HepG2 (cell line): Measurements from ENCODE around the gene MAB21L4. TPM values are rescaled to one million over a fixed set of nuclear protein-coding genes. Genes with fewer than 3 reads are reported as not detected.

Source experiments
- DNMT1 ChIP-seq: sonication (generic); formaldehyde crosslinking; IDR thresholded peaks from 2 replicates; pipeline ENCODE4 v1.5.1; 2020; ENCODE audit warnings: mild to moderate bottlenecking, missing genetic modification reagents
- GABPB1 ChIP-seq: IDR thresholded peaks from 2 replicates; pipeline ENCODE4 v1.6.1; 2016; ENCODE audit warnings: mild to moderate bottlenecking, missing genetic modification reagents, moderate library complexity, missing compliant biosample characterization
- GPN1 ChIP-seq: sonication (generic); formaldehyde crosslinking; IDR thresholded peaks from 2 replicates; pipeline ENCODE4 v1.5.1; 2020; ENCODE audit warnings: missing genetic modification reagents, borderline replicate concordance
- HNRNPL ChIP-seq: fragments of 200-400 bp; formaldehyde crosslinking; IDR thresholded peaks from 2 replicates; pipeline ENCODE4 v1.6.1; 2017; ENCODE audit warnings: mild to moderate bottlenecking, low read depth, low read length
- HOXA3 ChIP-seq: sonication (generic); formaldehyde crosslinking; IDR thresholded peaks from 2 replicates; pipeline ENCODE4 v1.5.0; 2020; ENCODE audit warnings: missing genetic modification reagents
- JUN ChIP-seq: sonication (generic); formaldehyde crosslinking; IDR thresholded peaks from 2 replicates; pipeline ENCODE4 v1.4.0; 2020; ENCODE audit warnings: mild to moderate bottlenecking, missing genetic modification reagents
- KLF15 ChIP-seq: sonication (generic); formaldehyde crosslinking; IDR thresholded peaks from 2 replicates; pipeline ENCODE4 v1.8.1; 2023; ENCODE audit warnings: borderline replicate concordance, mild to moderate bottlenecking, inconsistent platforms, missing genetic modification reagents, mixed read lengths
- MYPOP ChIP-seq: sonication (generic); formaldehyde crosslinking; IDR thresholded peaks from 2 replicates; pipeline ENCODE4 v1.8.1; 2023; ENCODE audit warnings: mild to moderate bottlenecking, moderate library complexity, missing genetic modification reagents
- MZF1 ChIP-seq: sonication (generic); formaldehyde crosslinking; IDR thresholded peaks from 2 replicates; pipeline ENCODE4 v1.8.1; 2023; ENCODE audit warnings: mild to moderate bottlenecking, missing genetic modification reagents, borderline replicate concordance
- RAD51 ChIP-seq: fragments of 450-650 bp; IDR thresholded peaks from 2 replicates; pipeline ENCODE4 v1.6.1; 2016; ENCODE audit warnings: borderline replicate concordance
- SPEN ChIP-seq: sonication (generic); formaldehyde crosslinking; IDR thresholded peaks from 2 replicates; pipeline ENCODE4 v1.5.1; 2020; ENCODE audit warnings: low read depth, mild to moderate bottlenecking, missing genetic modification reagents
- TERF1 ChIP-seq: sonication (generic); formaldehyde crosslinking; IDR thresholded peaks from 2 replicates; pipeline ENCODE4 v1.8.0; 2022; ENCODE audit warnings: mild to moderate bottlenecking, missing genetic modification reagents, moderate library complexity
- THRA ChIP-seq: sonication (generic); formaldehyde crosslinking; IDR thresholded peaks from 2 replicates; pipeline ENCODE4 v1.4.0; 2020; ENCODE audit warnings: missing genetic modification reagents, borderline replicate concordance
- ZBTB2 ChIP-seq: sonication (generic); formaldehyde crosslinking; IDR thresholded peaks from 2 replicates; pipeline ENCODE4 v1.8.0; 2022; ENCODE audit warnings: low read depth, missing genetic modification reagents
- ZFP36L2 ChIP-seq: sonication (generic); formaldehyde crosslinking; IDR thresholded peaks from 2 replicates; pipeline ENCODE4 v1.4.0; 2020; ENCODE audit warnings: missing genetic modification reagents
- ZNF333 ChIP-seq: sonication (generic); formaldehyde crosslinking; IDR thresholded peaks from 2 replicates; pipeline ENCODE4 v1.4.0; 2020; ENCODE audit warnings: mild to moderate bottlenecking, missing genetic modification reagents, borderline replicate concordance
- ZNF550 ChIP-seq: sonication (generic); formaldehyde crosslinking; IDR thresholded peaks from 2 replicates; pipeline ENCODE4 v1.4.0; 2020; ENCODE audit warnings: mild to moderate bottlenecking, missing genetic modification reagents, borderline replicate concordance
- ZNF563 ChIP-seq: sonication (generic); formaldehyde crosslinking; IDR thresholded peaks from 2 replicates; pipeline ENCODE4 v1.8.0; 2022; ENCODE audit warnings: mild to moderate bottlenecking, moderate library complexity, missing genetic modification reagents
- ZNF577 ChIP-seq: sonication (generic); formaldehyde crosslinking; IDR thresholded peaks from 2 replicates; pipeline ENCODE4 v1.4.0; 2020; ENCODE audit warnings: mild to moderate bottlenecking, low read depth, missing genetic modification reagents, borderline replicate concordance
- ZNF747 ChIP-seq: sonication (generic); formaldehyde crosslinking; IDR thresholded peaks from 2 replicates; pipeline ENCODE4 v1.8.1; 2023; ENCODE audit warnings: missing genetic modification reagents, mild to moderate bottlenecking, borderline replicate concordance
- ZSCAN30 ChIP-seq: sonication (generic); formaldehyde crosslinking; IDR thresholded peaks from 2 replicates; pipeline ENCODE4 v1.5.0; 2020; ENCODE audit warnings: mild to moderate bottlenecking, missing genetic modification reagents
- polyA plus RNA-seq, 8 experiments: library from polyadenylated mRNA; depleted of rRNA in 3 of 8; stranded (reverse) in 7 of 8; unstranded in 1 of 8; fragments of >200 nt; fragmentation: Illumina TruSeq in 4 of 8; extraction: Trizol in 4 of 8; gene quantifications; 2 replicates each; pipeline versions ENCODE4 v1.2.1 to v1.2.3, GENCODE V29; 2011 to 2016; ENCODE audit warnings: low read depth in 4 of 8, missing spikeins in 1 of 8, mixed read lengths in 1 of 8; ENCODE audit not compliant: insufficient read depth in 1 of 8
- total RNA-seq, 5 experiments: library from RNA; depleted of rRNA; stranded (reverse); fragments of >200 nt; fragmentation: Illumina TruSeq; extraction: Trizol; gene quantifications; 2 replicates each; pipeline ENCODE4 v1.2.3, GENCODE V29; 2016; ENCODE audit warnings: low read depth in 1 of 5
- TF ChIP-seq, protein P1 (sequence below): conservative IDR thresholded peaks from 2 replicates; pipeline ENCODE4 v1.6.1; 2018; ENCODE audit warnings: missing genetic modification reagents
- TF ChIP-seq, protein P2 (sequence below): sonication (generic); formaldehyde crosslinking; IDR thresholded peaks from 2 replicates; pipeline ENCODE4 v1.4.0; 2020; ENCODE audit warnings: mild to moderate bottlenecking, missing genetic modification reagents

The MAB21L4 gene
- total and polyA plus RNA-seq, 2 of the 13 experiments (the other 11 are each of a cell fraction or from before 2014, with no cell fraction given): 3.0 to 14.0 TPM

GRCh38 chr2:240888130-240888889 lies 7.6 kb downstream of the MAB21L4 start (continued):
- TF ChIP-seq, protein P1, sequence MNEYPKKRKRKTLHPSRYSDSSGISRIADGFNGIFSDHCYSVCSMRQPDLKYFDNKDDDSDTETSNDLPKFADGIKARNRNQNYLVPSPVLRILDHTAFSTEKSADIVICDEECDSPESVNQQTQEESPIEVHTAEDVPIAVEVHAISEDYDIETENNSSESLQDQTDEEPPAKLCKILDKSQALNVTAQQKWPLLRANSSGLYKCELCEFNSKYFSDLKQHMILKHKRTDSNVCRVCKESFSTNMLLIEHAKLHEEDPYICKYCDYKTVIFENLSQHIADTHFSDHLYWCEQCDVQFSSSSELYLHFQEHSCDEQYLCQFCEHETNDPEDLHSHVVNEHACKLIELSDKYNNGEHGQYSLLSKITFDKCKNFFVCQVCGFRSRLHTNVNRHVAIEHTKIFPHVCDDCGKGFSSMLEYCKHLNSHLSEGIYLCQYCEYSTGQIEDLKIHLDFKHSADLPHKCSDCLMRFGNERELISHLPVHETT: no peak
- TF ChIP-seq ZNF333 (CRISPR knock-in tag) (no peak), HOXA3 (CRISPR knock-in tag) (peak; percentile 45; the same call in 1 of the 2 replicates), GPN1 (CRISPR knock-in tag) (no peak), SPEN (CRISPR knock-in tag) (0 out of 2 replicates have a peak, but pooled peaks have one; percentile 15), HNRNPL (0 out of 2 replicates have a peak, but pooled peaks have one; percentile 62), RAD51 (no peak), ZNF563 (CRISPR knock-in tag) (no peak), MZF1 (CRISPR knock-in tag) (no peak), TERF1 (no peak), JUN (CRISPR knock-in tag) (no peak), ZSCAN30 (CRISPR knock-in tag) (no peak), ZNF550 (no peak), ZNF577 (no peak), ZBTB2 (CRISPR knock-in tag) (no peak), ZFP36L2 (CRISPR knock-in tag) (no peak), KLF15 (CRISPR knock-in tag) (no peak), GABPB1 (CRISPR knock-in tag) (peak; percentile 14; the same call in 1 of the 2 replicates), DNMT1 (CRISPR knock-in tag) (0 out of 2 replicates have a peak, but pooled peaks have one; percentile 17), MYPOP (CRISPR knock-in tag) (no peak), THRA (CRISPR knock-in tag) (no peak), ZNF747 (CRISPR knock-in tag) (no peak)
- TF ChIP-seq, protein P2, sequence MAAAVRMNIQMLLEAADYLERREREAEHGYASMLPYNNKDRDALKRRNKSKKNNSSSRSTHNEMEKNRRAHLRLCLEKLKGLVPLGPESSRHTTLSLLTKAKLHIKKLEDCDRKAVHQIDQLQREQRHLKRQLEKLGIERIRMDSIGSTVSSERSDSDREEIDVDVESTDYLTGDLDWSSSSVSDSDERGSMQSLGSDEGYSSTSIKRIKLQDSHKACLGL (CRISPR knock-in tag): no peak
